ENCODE measurements around the gene DOC2A. TPM values are rescaled to one million over a fixed set of nuclear protein-coding genes. Genes with fewer than 3 reads are reported as not detected.
A peak's percentile ranks its signal among the peaks of the same experiment; 100 is the strongest.

Gene DOC2A
- total and polyA plus RNA-seq, 9 of the 15 experiments (the other 6 are each of a cell fraction or from before 2014, with no cell fraction given) = 0.03 to 0.38 (median 0.28) TPM; not detected in 1

DNA sequence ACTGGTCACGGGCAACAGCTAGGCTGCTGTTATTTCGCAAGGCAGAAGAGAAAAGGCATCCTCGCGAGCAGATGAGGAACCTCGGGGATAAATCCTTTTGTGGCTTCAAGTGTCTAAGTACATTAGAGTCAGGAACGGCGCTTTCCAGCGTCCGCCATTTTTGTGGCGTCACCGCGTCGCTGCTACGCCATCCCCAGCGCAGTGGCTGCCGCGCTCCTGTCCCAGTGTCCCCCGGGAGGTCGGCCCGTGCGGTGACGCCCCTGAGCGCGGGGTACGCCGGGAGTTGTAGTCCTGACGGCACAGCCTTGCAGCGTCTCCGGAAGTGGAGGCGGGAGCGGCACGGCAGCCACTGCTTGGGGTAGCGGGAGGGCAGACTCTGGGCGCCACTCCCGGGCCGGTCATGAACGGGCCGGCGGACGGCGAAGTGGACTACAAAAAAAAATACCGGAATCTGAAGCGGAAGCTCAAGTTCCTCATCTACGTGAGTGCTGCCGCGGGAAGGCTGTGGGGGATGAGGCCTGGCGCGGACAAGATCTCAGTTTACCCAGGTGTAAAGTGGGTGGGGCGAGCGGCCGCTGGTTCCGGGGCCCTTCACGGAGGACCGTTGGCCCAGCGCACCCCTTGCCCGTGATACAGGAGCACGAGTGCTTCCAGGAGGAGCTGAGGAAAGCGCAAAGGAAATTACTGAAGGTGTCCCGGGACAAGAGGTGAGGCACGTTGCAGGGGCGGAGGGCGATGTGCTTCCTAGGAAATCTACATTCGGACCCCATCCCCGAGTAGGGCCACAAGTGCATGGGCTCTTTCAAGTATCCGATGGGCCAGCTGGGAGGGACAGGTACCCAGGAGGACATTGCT, 14.7 kb downstream of the DOC2A start, which contains the start of gene INO80E (continued):
- no peak; the same call in 1 of the 2 replicates for TF ChIP-seq REST (IDR thresholded peaks at IDR 0.05; ENCODE audit: borderline replicate concordance)
- no peak; the same call in 1 of the 2 replicates for TF ChIP-seq REST (CRISPR knock-in tag; IDR thresholded peaks at IDR 0.05; ENCODE audit: low read depth)
- TF ChIP-seq MAFG (tag; conservative IDR thresholded peaks at IDR 0.05) = no peak
- TF ChIP-seq SAFB2 (IDR thresholded peaks at IDR 0.05; ENCODE audit: borderline replicate concordance, low read depth, low read length, severe bottlenecking) = no peak
- TF ChIP-seq MECOM (CRISPR knock-in tag; IDR thresholded peaks at IDR 0.05) = no peak
- no peak for TF ChIP-seq RBM15 (IDR thresholded peaks at IDR 0.05; ENCODE audit: insufficient read depth, low read length)
- peak; percentile 88 to 97 (median 95) for TF ChIP-seq YY1 (IDR thresholded peaks at IDR 0.05; ENCODE audit: borderline replicate concordance in 1 of 3, control insufficient read depth in 1 of 3, extremely low read depth in 1 of 3, insufficient read depth in 3 of 3, insufficient read length in 1 of 3, insufficient replicate concordance in 2 of 3, low read depth in 1 of 3, low read length in 2 of 3)
- peak; percentile 98 for TF ChIP-seq CREM (IDR thresholded peaks at IDR 0.05; ENCODE audit: low read depth)
- no peak for TF ChIP-seq ZNF740 (CRISPR knock-in tag; IDR thresholded peaks at IDR 0.05)
- TF ChIP-seq ZNF740 (tag; IDR thresholded peaks at IDR 0.05) = no peak
- no peak for TF ChIP-seq BRCA1 (IDR thresholded peaks at IDR 0.05)
- TF ChIP-seq BRCA1 (CRISPR knock-in tag; IDR thresholded peaks at IDR 0.05) = no peak
- no peak for TF ChIP-seq STAG1 (CRISPR knock-in tag; IDR thresholded peaks at IDR 0.05; ENCODE audit: borderline replicate concordance)
- TF ChIP-seq CREB1 (IDR thresholded peaks at IDR 0.05) = peak; percentile 98
- peak; percentile 96 for TF ChIP-seq CREB1 (CRISPR knock-in tag; IDR thresholded peaks at IDR 0.05)
- no peak for TF ChIP-seq DACH1 (IDR thresholded peaks at IDR 0.05; ENCODE audit: partially characterized antibody)
- TF ChIP-seq, protein P1, sequence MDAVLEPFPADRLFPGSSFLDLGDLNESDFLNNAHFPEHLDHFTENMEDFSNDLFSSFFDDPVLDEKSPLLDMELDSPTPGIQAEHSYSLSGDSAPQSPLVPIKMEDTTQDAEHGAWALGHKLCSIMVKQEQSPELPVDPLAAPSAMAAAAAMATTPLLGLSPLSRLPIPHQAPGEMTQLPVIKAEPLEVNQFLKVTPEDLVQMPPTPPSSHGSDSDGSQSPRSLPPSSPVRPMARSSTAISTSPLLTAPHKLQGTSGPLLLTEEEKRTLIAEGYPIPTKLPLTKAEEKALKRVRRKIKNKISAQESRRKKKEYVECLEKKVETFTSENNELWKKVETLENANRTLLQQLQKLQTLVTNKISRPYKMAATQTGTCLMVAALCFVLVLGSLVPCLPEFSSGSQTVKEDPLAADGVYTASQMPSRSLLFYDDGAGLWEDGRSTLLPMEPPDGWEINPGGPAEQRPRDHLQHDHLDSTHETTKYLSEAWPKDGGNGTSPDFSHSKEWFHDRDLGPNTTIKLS (IDR thresholded peaks at IDR 0.05; ENCODE audit: borderline replicate concordance, low read depth) = peak; percentile 62
